OCI-LY1 (cell line): ENCODE results near the gene SLC1A2.

Experiments
- H2AFZ ChIP-seq: fragments of 200-600 bp; sonication (generic), shearing (Covaris generic); 2 replicates; pipeline ENCODE4 v1.6.0; 2014; ENCODE audit warnings: antibody characterized with exemption, mild to moderate bottlenecking, low read length
- H3F3A ChIP-seq: fragments of 200-600 bp; sonication (generic), shearing (Covaris generic); 2 replicates; pipeline ENCODE4 v1.6.0; 2014; ENCODE audit warnings: mild to moderate bottlenecking, antibody characterized with exemption, low read length, moderate library complexity; ENCODE audit not compliant: insufficient read depth
- H3K27ac ChIP-seq: fragments of 200-600 bp; sonication (generic); 2 replicates; pipeline ENCODE4 v1.5.1; 2014; ENCODE audit warnings: low read length, mixed run types, mild to moderate bottlenecking, low read depth; ENCODE audit not compliant: poor library complexity, severe bottlenecking
- H3K27me3 ChIP-seq: fragments of 200-600 bp; sonication (generic); 2 replicates; pipeline ENCODE4 v1.6.0; 2014; ENCODE audit warnings: antibody characterized with exemption, mild to moderate bottlenecking, low read length, moderate library complexity; ENCODE audit not compliant: insufficient read depth
- H3K36me3 ChIP-seq: fragments of 200-600 bp; sonication (generic); 2 replicates; pipeline ENCODE4 v1.6.1; 2014; ENCODE audit warnings: mild to moderate bottlenecking, antibody characterized with exemption, low read length, moderate library complexity, mixed read lengths; ENCODE audit not compliant: insufficient read depth
- H3K4me1 ChIP-seq: fragments of 200-600 bp; sonication (generic); 2 replicates; pipeline ENCODE4 v1.5.1; 2014; ENCODE audit warnings: mild to moderate bottlenecking, low read length, moderate library complexity; ENCODE audit not compliant: insufficient read depth, severe bottlenecking
- H3K4me2 ChIP-seq: fragments of 200-600 bp; sonication (generic), shearing (Covaris generic); 2 replicates; pipeline ENCODE4 v1.6.1; 2014; ENCODE audit warnings: low read length
- H3K4me3 ChIP-seq: fragments of 200-600 bp; sonication (generic); 2 replicates; pipeline ENCODE4 v1.5.1; 2014; ENCODE audit warnings: low read length, low read depth, mild to moderate bottlenecking, mixed read lengths; ENCODE audit not compliant: poor library complexity, severe bottlenecking
- H3K79me2 ChIP-seq: fragments of 200-600 bp; shearing (Covaris generic); 2 replicates; pipeline ENCODE4 v1.6.1; 2016; ENCODE audit warnings: mixed run types, low read length, mixed read lengths; ENCODE audit not compliant: insufficient read depth
- H3K9ac ChIP-seq: fragments of 200-600 bp; sonication (generic), shearing (Covaris generic); 2 replicates; pipeline ENCODE4 v1.6.1; 2014; ENCODE audit warnings: mild to moderate bottlenecking, low read length, mixed read lengths
- H3K9me2 ChIP-seq: fragments of 200-600 bp; sonication (generic), shearing (Covaris generic); 2 replicates; pipeline ENCODE4 v1.6.1; 2014; ENCODE audit warnings: low read depth, mild to moderate bottlenecking, low read length, mixed read lengths
- H3K9me3 ChIP-seq: fragments of 200-600 bp; shearing (Covaris generic); 2 replicates; pipeline ENCODE4 v1.6.1; 2014; ENCODE audit warnings: low read length, mixed read lengths
- H4K20me1 ChIP-seq: fragments of 200-600 bp; sonication (generic), shearing (Covaris generic); 2 replicates; pipeline ENCODE4 v1.6.0; 2016; ENCODE audit warnings: mild to moderate bottlenecking, low read length; ENCODE audit not compliant: insufficient read depth
- EZH2 ChIP-seq: fragments of 200-600 bp; sonication (generic), shearing (Covaris generic); IDR thresholded peaks from 2 replicates; pipeline ENCODE4 v1.8.0; 2017; ENCODE audit warnings: borderline replicate concordance, mixed run types, mild to moderate bottlenecking, antibody characterized with exemption, low read length, moderate library complexity, mixed read lengths
- TF ChIP-seq, protein P1 (sequence below): fragments of 200-600 bp; sonication (generic), shearing (Covaris generic); IDR thresholded peaks from 2 replicates; pipeline ENCODE4 v1.5.1; 2017; ENCODE audit warnings: mild to moderate bottlenecking, antibody characterized with exemption, low read length, moderate library complexity, mixed read lengths

Gene SLC1A2

DNA sequence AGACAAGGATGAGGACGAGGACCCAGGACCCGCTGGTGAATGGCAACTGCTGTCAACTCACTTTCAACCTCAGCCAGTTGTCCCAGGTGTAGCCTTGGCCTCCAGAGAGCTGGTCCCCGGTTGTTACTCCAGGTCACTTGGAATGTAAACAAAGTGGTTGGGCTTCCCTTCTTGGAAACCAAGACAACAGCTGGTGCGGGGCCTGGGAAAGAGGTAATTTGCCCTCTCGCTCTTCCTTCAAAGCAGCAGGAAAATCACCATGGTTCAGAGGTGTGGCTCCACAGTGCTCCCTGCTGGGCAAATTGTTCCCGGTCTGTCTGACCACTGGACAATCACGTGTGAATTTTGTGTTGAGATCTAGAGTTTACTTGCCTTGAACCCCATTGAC, 15.0 kb downstream of the SLC1A2 start:
- Histone ChIP-seq H3K9me2 (no peaks in the 10 kb centered on the region), H3K4me3 (no peak overlapping the region), H3K4me2 (no peak overlapping the region; the same call in 1 of the 2 replicates), H3K36me3 (no peaks in the 10 kb centered on the region), H4K20me1 (no peaks in the 10 kb centered on the region), H3K9ac (no peak overlapping the region), H2AFZ (no peak overlapping the region), H3K27ac (no peak overlapping the region), H3K9me3 (no peaks in the 10 kb centered on the region), H3F3A (no peaks in the 10 kb centered on the region), H3K4me1 (no peaks in the 10 kb centered on the region), H3K27me3 (no peaks in the 10 kb centered on the region; the same call in 1 of the 2 replicates), H3K79me2 (no peaks in the 10 kb centered on the region)
- TF ChIP-seq, protein P1, sequence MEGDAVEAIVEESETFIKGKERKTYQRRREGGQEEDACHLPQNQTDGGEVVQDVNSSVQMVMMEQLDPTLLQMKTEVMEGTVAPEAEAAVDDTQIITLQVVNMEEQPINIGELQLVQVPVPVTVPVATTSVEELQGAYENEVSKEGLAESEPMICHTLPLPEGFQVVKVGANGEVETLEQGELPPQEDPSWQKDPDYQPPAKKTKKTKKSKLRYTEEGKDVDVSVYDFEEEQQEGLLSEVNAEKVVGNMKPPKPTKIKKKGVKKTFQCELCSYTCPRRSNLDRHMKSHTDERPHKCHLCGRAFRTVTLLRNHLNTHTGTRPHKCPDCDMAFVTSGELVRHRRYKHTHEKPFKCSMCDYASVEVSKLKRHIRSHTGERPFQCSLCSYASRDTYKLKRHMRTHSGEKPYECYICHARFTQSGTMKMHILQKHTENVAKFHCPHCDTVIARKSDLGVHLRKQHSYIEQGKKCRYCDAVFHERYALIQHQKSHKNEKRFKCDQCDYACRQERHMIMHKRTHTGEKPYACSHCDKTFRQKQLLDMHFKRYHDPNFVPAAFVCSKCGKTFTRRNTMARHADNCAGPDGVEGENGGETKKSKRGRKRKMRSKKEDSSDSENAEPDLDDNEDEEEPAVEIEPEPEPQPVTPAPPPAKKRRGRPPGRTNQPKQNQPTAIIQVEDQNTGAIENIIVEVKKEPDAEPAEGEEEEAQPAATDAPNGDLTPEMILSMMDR: peak; percentile 45; the same call in 1 of the 2 replicates
- no peak for TF ChIP-seq EZH2

DNA sequence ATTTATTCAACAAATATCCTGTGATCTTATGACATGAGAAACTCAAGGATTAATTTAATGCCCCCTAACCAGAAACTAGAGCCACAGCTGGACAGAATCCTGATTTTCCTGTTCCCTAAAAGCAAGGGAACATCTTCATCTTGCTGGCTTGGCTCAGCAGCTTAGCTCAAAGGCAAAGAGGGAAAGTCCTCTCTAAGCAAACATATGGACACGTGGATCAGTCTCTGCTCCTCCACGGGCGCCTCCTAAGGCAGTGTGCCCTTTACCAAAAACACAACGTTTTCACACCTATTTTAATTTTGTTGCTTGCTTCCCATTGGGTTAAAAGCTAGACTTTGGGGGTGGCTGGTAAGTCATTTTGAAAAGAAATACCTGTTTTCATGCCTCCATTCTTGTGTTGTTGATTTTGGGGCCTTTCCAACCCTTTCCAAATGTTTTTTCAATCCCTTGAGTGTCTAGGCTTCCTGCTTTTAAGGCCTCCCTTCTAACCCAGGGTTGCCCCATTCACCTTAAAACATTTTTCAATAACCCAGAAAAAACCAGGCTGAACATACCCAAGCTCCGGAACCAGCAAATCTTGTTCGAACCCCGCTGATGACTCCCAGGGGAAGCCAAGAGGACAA, 15.5 kb downstream of the SLC1A2 start:
- H3K27me3 ChIP-seq: no peaks in the 10 kb centered on the region; the same call in 1 of the 2 replicates

DNA sequence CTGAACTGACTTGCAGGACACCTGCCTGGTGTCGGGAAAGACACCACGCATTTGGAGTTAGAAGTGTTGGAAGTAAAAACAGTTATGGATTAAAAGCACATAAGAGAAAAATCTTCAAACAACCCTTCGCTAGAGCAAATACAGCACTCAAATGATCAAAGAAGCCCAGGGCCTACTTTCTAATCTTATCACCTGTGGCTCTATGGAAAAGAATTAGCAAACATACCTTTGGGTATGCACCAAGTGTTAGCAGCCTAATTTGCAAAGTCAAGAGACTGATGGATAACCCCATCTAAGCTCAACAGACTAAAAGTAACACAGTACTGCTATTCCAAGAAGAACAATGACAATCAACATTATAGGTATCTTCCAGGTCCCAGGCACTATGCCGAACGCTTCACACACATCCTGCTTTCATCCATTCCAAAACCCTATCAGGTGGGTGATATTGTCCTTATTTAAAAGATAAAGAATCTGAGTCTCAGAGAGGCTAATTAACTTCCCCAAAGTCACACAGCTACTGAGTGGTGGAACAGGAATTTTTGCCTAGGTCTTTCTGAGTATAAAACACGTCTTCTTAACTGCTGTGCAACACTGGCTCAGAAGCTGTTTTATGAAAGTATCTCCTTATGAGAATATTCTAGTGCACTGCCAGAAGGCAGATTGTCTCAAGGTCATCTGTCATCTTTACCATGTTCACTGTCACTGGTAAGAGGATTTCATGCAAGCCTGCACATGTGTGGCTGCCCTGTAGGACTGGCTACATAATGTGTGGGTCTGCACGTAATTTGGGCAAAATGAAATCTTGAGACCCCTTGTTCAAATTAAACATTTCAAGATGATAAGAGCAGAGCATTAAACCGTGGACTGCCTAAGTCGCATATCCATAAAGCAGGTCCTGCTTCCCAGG, 16.4 kb downstream of the SLC1A2 start:
- Histone ChIP-seq H3K36me3 (no peaks in the 10 kb centered on the region), H3F3A (no peaks in the 10 kb centered on the region), H3K9me2 (no peaks in the 10 kb centered on the region), H3K27me3 (no peaks in the 10 kb centered on the region; the same call in 1 of the 2 replicates), H2AFZ (no peak overlapping the region), H4K20me1 (no peaks in the 10 kb centered on the region), H3K27ac (no peak overlapping the region), H3K9ac (no peak overlapping the region), H3K4me3 (no peak overlapping the region), H3K4me2 (no peak overlapping the region), H3K4me1 (no peaks in the 10 kb centered on the region), H3K9me3 (no peaks in the 10 kb centered on the region), H3K79me2 (no peaks in the 10 kb centered on the region)
- TF ChIP-seq, protein P1: no peak
- TF ChIP-seq EZH2: no peak

More for the DNA sequence above, 15.5 kb downstream of the SLC1A2 start:
- no peak overlapping the region for H3K4me3 ChIP-seq
- no peaks in the 10 kb centered on the region for H3K4me1 ChIP-seq
- no peak overlapping the region for H2AFZ ChIP-seq
- TF ChIP-seq, protein P1: no peak
- no peak for TF ChIP-seq EZH2
- no peak overlapping the region for H3K9ac ChIP-seq
- no peaks in the 10 kb centered on the region for H3K9me2 ChIP-seq
- H3K4me2 ChIP-seq: no peak overlapping the region
- H3K27ac ChIP-seq: no peak overlapping the region
- no peaks in the 10 kb centered on the region for H3F3A ChIP-seq
- no peaks in the 10 kb centered on the region for H4K20me1 ChIP-seq
- no peaks in the 10 kb centered on the region for H3K36me3 ChIP-seq
- H3K9me3 ChIP-seq: no peaks in the 10 kb centered on the region
- H3K79me2 ChIP-seq: no peaks in the 10 kb centered on the region
